Endometrial microvascular endothelial cells (primary cell): ENCODE measurements around the gene TADA3. TPM values are rescaled to one million over a fixed set of nuclear protein-coding genes. Genes with fewer than 3 reads are reported as not detected.

ENCODE experiments used
- in situ Hi-C: cut with HindIII; loops from 2 replicates; pipeline ENCODE4 v1.10.0; 2017; ENCODE audit warnings: low sequenced_read_pairs, low pct_unique_long_range_greater_than_20kb; ENCODE audit errors: inconsistent ontology term
- total RNA-seq: library from RNA; depleted of rRNA; stranded (reverse); fragments of >200 nt; gene quantifications from one replicate; pipeline ENCODE4 v1.2.3, GENCODE V29; 2015; ENCODE audit errors: inconsistent ontology term

The TADA3 gene
- total RNA-seq, 1 donor from 2014 or later, result 83.3 TPM

GRCh38 chr3:9769426-9770275 is 22.6 kb downstream of the TADA3 start, which contains the start of gene CAMK1:
TSS of gene CAMK1 (minus strand) at chr3:9769947. CDS start at chr3:9767749, 2,198 bp downstream.
- in situ Hi-C loops, result no loop called here

- in situ Hi-C loops, result no loop called here
Measured at GRCh38 chr3:9769012-9769411, 23.3 kb downstream of the TADA3 start.

GRCh38 chr3:9768141-9768775 is 24.0 kb downstream of the TADA3 start:
- in situ Hi-C loops, result no loop called here

DNA sequence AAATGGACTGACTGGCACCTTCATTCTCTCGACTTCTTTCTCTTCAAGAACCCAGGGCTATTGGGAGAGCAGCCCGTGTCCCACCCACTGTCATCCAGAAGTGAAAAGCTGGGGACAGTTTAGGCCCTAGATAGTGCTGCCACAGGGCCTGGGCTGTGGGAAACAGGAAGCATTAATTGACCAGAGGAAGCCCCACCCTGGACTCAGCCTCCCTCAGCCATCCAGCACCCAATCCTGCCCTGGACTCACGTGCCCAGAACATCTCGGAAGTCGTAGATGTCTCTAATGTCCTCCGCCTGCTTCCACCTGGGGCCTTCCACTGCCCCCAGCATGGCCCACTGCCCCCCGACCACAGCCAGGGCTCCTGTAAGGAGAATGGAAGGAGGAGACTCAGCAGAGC is 24.9 kb downstream of the TADA3 start:
- in situ Hi-C loops, result no loop called here

DNA sequence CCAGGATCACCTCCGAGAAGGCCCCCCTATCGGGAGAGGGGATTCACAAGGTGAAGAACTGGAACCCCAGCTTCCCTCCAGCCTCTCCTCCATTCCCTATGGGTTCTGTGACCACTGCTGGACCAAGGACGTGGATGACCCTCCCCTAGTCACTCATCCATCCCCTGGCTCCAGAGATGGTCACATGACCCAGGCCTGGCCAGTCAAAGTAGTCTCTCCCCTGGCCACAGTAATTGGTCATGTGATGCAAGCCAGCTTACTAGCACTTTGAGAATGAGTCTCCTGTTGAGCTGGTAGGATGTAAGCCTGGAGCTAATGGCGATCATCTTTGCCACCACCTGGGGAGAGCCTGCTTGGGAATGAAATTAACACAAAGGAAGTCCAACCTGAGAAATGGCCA is 26.4 kb downstream of the TADA3 start:
- in situ Hi-C loops, result no loop called here

GRCh38 chr3:9762871-9763270 is 29.4 kb downstream of the TADA3 start:
- in situ Hi-C loops, result no loop called here

- in situ Hi-C loops, result no loop called here
Measured at GRCh38 chr3:9761919-9762318, 30.4 kb downstream of the TADA3 start.

- in situ Hi-C loops, result no loop called here
Measured at GRCh38 chr3:9760779-9761505, 31.3 kb downstream of the TADA3 start.

DNA sequence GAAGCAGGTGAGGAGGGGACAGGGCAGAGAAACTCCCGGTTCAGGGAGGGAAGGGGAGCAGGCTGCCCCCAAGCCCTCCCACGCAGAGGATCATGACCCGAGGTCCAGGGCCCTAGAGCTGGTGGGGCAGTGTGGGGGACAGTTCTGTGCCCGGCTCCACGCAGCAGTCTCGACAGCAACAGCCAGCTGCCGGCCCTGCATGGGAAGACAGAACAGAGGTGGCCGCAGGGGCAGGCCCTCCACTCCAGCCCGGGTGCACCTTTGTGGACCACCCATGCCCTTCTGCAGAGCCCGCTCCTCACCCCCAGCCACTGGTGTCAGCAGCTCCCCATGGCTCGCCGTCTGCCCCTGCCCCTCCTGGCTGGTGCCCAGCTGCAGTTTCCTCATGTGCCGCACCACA is 34.8 kb downstream of the TADA3 start:
- in situ Hi-C loops, result no loop called here

GRCh38 chr3:9754678-9755077 is 37.6 kb downstream of the TADA3 start:
- in situ Hi-C loops, result no loop called here

DNA sequence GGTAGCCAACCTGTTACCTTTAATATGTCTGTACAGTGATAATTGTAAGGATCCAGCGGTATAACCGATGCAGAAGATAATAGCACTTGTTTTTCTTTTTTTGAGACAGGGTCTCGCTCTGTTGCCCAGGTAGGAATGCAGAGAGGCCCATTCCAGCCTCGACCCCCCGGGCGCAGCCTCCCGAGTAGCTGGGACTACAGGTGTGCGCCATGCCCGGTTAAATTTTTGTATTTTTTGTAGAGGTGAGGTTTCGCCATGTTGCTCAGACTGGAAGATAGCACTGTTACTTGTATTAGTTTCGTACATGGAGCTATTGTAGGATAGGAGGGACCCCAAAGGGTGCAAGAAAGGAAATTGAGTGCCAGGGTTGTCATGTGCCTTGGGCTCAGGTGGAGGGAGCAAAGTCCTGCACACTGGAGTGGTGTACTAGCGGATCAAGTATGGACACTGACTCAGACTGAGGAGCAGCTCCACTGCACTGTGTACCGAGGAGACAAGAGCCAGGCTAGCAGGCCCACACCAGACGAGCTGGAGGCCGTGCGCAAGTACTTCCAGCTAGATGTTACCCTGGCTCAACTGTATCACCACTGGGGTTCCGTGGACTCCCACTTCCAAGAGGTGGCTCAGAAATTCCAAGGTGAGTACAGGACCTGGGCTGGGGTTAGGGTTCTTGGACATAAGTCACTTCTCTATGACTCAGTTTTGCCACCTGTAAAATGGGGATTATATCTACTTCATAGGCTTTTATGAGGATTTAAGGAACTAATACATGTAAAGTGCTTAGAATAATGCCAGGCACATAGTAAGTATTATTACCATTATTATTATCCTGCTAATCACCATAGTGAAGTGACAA is 41.5 kb downstream of the TADA3 start:
- in situ Hi-C loops, result no loop called here

DNA sequence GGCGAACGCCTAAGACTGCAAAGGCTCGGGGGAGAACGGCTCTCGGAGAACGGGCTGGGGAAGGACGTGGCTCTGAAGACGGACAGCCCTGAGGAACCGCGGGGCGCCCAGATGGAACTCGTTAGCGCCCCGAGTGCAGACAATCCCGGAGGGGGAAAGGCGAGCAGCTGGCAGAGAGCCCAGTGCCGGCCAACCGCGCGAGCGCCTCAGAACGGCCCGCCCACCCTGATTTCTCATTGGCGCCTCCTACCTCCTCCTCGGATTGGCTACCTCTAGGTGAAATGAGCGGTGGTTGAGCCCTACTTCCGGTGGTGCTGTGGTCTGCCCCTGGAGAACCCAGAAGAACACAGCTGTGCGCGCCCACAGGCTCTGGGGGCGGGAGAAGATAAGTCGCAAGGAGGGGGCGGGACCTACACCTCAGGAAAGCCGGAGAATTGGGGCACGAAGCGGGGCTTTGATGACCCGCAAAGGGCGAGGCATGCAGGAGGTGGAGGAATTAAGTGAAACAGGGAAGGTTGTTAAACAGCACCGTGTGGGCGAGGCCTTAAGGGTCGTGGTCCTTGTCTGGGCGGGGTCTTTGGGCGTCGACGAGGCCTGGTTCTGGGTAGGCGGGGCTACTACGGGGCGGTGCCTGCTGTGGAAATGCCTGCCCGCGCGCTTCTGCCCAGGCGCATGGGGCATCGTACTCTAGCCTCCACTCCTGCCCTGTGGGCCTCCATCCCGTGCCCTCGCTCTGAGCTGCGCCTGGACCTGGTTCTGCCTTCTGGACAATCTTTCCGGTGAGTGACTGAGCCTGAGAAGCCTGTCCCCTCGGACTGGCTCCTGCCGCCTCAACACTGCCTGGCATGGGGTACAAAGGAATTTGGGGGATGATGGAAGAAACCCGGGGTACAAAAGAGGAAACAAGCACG is 42.4 kb downstream of the TADA3 start, which contains the start of gene OGG1:
Gene OGG1 (plus strand): TSS at position 308 of the 911 bp plus-strand sequence. CDS start 335 bp downstream, at position 643.
- in situ Hi-C loops, result no loop called here

DNA sequence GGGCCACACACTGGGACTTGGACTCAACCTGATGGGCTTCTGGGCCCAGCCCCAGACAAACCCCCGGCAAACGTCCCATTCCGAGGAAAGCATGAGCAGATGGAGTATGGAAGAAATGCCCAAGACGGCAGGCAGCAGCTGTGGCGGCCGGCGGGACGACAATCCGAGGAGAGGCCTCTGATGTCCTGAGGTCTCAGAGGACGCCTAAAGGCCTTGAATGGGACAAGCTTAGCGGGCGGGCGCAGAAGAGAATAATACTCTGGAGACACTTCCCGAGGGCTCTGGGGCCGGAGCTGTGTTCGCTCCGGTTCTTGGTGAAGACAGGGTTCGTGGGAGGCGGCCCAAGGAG is 43.0 kb downstream of the TADA3 start:
- in situ Hi-C loops, result no loop called here

GRCh38 chr3:9748031-9748430 is 44.2 kb downstream of the TADA3 start:
- in situ Hi-C loops, result no loop called here

DNA sequence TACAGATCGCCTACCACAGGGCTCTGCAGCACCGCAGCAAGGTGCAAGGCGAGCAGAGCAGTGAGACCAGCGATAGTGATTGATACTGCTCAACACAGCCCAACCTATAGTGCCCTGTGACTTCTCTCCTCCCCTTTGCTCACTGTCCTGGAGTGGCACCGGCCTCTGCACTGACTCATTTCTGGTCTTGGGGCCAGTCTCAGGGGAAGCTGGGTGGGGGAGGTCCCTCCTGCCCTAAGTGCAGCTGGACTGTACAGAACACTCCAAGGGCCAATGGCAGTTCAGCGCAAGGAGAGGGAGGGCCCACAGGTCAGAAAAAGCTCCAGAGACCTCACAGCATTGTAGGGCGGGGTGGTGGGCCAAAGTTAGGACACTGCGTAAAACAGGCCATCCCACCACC is 45.0 kb downstream of the TADA3 start:
- in situ Hi-C loops, result no loop called here

DNA sequence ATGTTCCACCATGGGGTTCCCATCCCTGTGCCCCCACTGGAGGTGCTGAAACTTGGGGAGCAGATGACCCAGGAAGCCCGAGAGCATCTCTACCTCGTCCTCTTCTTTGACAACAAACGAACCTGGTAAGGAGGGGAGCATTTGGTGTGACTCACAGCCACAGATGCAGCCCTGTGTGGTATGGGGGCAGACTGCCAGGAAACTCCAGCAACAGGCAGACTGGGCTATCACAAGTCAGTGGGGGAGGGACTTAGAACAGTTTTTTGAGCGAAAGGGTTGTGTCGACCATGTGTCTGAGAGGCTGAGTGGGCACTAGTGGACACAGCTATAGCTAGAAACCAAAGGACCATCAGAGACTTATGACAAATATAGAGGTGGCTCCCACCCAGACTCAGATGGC is 45.9 kb downstream of the TADA3 start:
- in situ Hi-C loops, result no loop called here

DNA sequence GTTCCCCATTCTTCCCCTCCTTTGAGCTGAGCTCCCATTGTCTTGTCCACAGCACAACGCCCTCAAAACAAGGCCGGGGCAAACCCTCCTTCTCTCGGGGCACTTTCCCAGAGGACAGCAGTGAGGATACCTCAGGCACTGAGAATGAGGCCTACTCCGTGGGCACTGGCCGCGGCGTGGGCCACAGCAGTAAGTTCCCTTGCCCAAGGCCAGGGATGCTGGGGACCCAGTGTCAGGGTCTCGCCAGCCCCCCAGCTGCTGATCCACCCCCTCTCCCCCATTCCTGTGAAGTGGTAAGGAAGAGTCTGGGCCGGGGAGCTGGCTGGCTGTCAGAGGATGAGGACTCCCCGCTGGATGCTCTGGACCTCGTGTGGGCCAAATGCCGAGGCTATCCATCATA is 46.8 kb downstream of the TADA3 start:
- in situ Hi-C loops, result no loop called here

DNA sequence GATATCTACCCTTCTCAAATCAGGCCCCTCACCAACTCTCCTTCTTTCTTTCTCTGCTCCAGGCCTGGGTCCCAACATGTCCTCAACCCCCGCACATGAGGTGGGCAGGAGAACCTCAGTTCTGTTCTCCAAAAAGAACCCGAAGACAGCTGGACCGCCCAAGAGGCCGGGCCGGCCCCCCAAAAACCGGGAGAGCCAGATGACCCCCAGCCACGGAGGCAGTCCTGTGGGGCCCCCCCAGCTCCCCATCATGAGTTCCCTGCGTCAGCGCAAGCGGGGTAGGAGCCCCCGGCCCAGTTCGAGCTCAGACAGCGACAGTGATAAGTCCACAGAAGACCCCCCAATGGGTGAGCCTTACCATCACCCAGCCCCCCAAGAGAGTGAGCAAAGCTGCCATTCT is 48.1 kb downstream of the TADA3 start:
- in situ Hi-C loops, result no loop called here
